ENCODE data around the gene SLC2A10.

GRCh38 chr20:46661659-46662058, 47.8 kb upstream of the SLC2A10 start:
- TF ChIP-seq POLR2A (IDR thresholded peaks at IDR 0.05) (no peak), EP300 (IDR thresholded peaks at IDR 0.05) (no peak), CTCF (IDR thresholded peaks at IDR 0.05) (no peak), POLR2AphosphoS5 (IDR thresholded peaks at IDR 0.05) (no peak)

Measured in gastroesophageal sphincter (tissue), 3 donors.